ENCODE data around the gene GATA6.

DNA sequence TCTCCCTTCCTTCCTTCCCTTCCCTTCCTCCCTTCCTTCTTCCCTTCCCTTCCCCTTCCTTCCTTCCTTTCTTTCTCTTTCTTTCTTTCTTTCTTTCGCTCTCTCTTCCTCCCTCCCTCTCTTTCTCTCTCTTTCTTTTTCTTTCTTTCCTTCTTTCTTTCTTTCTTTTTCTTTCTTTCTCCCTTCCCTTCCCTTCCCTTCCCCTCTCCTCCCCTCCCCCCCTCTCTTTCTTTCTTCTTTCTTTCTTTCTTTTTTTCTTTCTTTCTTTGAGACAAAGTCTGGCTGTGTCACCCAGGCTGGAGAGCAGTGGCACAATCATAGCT lies 34.8 kb downstream of the GATA6 start:
- TF ChIP-seq TCF7L2 (IDR thresholded peaks at IDR 0.05; ENCODE audit: borderline replicate concordance, low read depth, low read length) (no peak), CTCF (tag by site-specific recombination; IDR thresholded peaks at IDR 0.05) (no peak)

Data from HEK293 (cell line).